ENCODE data around the gene SAFB2.

The SAFB2 gene

GRCh38 chr19:5608766-5609165 lies 13.8 kb downstream of the SAFB2 start:
- in situ Hi-C loops (cut with HindIII; ENCODE audit: low sequenced_read_pairs) = loop anchor here (10.0 kb wide), 1 partner anchor 244 kb away; no protein-coding TSS in a partner anchor

GRCh38 chr19:5608291-5608690 lies 14.3 kb downstream of the SAFB2 start:
- in situ Hi-C loops (cut with HindIII; ENCODE audit: low sequenced_read_pairs) = loop anchor here (10.0 kb wide), 1 partner anchor 243 kb away; no protein-coding TSS in a partner anchor

GRCh38 chr19:5607318-5608275 lies 15.0 kb downstream of the SAFB2 start:
- in situ Hi-C loops (cut with HindIII; ENCODE audit: low sequenced_read_pairs) = loop anchor here (10.0 kb wide), 1 partner anchor 243 kb away; no protein-coding TSS in a partner anchor

GRCh38 chr19:5605362-5605761 lies 17.2 kb downstream of the SAFB2 start:
- in situ Hi-C loops (cut with HindIII; ENCODE audit: low sequenced_read_pairs) = loop anchor here (10.0 kb wide), 1 partner anchor 241 kb away; no protein-coding TSS in a partner anchor

GRCh38 chr19:5603626-5604025 lies 18.9 kb downstream of the SAFB2 start:
- in situ Hi-C loops (cut with HindIII; ENCODE audit: low sequenced_read_pairs) = loop anchor here (10.0 kb wide), 1 partner anchor 239 kb away; no protein-coding TSS in a partner anchor

- in situ Hi-C loops (cut with HindIII; ENCODE audit: low sequenced_read_pairs) = loop anchor here (10.0 kb wide), 1 partner anchor 236 kb away; no protein-coding TSS in a partner anchor
These were observed 21.8 kb downstream of the SAFB2 start for GRCh38 chr19:5600797-5601196.

- in situ Hi-C loops (cut with HindIII; ENCODE audit: low sequenced_read_pairs) = no loop called here
These were observed 26.8 kb downstream of the SAFB2 start for GRCh38 chr19:5595745-5596144.

- in situ Hi-C loops (cut with HindIII; ENCODE audit: low sequenced_read_pairs) = no loop called here
These were observed 27.4 kb downstream of the SAFB2 start for GRCh38 chr19:5595129-5595528.

GRCh38 chr19:5594521-5594950 lies 28.0 kb downstream of the SAFB2 start:
- in situ Hi-C loops (cut with HindIII; ENCODE audit: low sequenced_read_pairs) = no loop called here

- in situ Hi-C loops (cut with HindIII; ENCODE audit: low sequenced_read_pairs) = no loop called here
These were observed 29.0 kb downstream of the SAFB2 start for GRCh38 chr19:5593343-5594255.

GRCh38 chr19:5592531-5593342 lies 29.8 kb downstream of the SAFB2 start:
- in situ Hi-C loops (cut with HindIII; ENCODE audit: low sequenced_read_pairs) = no loop called here

GRCh38 chr19:5591476-5591875 lies 31.1 kb downstream of the SAFB2 start:
- in situ Hi-C loops (cut with HindIII; ENCODE audit: low sequenced_read_pairs) = no loop called here

- in situ Hi-C loops (cut with HindIII; ENCODE audit: low sequenced_read_pairs) = no loop called here
These were observed 31.8 kb downstream of the SAFB2 start for GRCh38 chr19:5590865-5591154.

- in situ Hi-C loops (cut with HindIII; ENCODE audit: low sequenced_read_pairs) = no loop called here
These were observed 32.3 kb downstream of the SAFB2 start for GRCh38 chr19:5590151-5590864.

- in situ Hi-C loops (cut with HindIII; ENCODE audit: low sequenced_read_pairs) = no loop called here
These were observed 33.5 kb downstream of the SAFB2 start for GRCh38 chr19:5588906-5589676.

GRCh38 chr19:5588441-5588840 lies 34.1 kb downstream of the SAFB2 start:
- in situ Hi-C loops (cut with HindIII; ENCODE audit: low sequenced_read_pairs) = no loop called here

- in situ Hi-C loops (cut with HindIII; ENCODE audit: low sequenced_read_pairs) = no loop called here
These were observed 34.9 kb downstream of the SAFB2 start for GRCh38 chr19:5587661-5588060.

- in situ Hi-C loops (cut with HindIII; ENCODE audit: low sequenced_read_pairs) = no loop called here
These were observed 35.5 kb downstream of the SAFB2 start for GRCh38 chr19:5587071-5587455.

Measured in DLD1 (cell line).